Activated CD8-positive, alpha-beta T cell treated with anti-CD3 and anti-CD28 coated beads for 36 hours (primary cell): ENCODE results near the gene UBXN11. TPM values are rescaled to one million over a fixed set of nuclear protein-coding genes. Genes with fewer than 3 reads are reported as not detected.

Source experiments
- ATAC-seq: fragments of 200-7000 bp; cut with Tn5 transposase; one replicate; pipeline ENCODE4 v1.10.0; 2021; ENCODE audit warnings: mild to moderate bottlenecking, moderate library complexity
- CTCF ChIA-PET: fragments of 350-600 bp; sonication (Branson Sonifier 250); formaldehyde crosslinking; loops from one replicate; lab custom pipeline; 2021; ENCODE audit warnings: antibody characterized with exemption; lab: Charles Lee
- POLR2A ChIA-PET: fragments of 350-600 bp; sonication (Branson Sonifier 250); formaldehyde crosslinking; loops from one replicate; lab custom pipeline; 2021; ENCODE audit warnings: antibody characterized with exemption; lab: Charles Lee
- DNase-seq: peaks from one replicate; pipeline ENCODE4 v3.0.0-alpha.2; 2020
- H3K27ac Mint-ChIP-seq: one replicate; pipeline ENCODE4 v1.8.0; 2021; ENCODE audit warnings: mild to moderate bottlenecking, mixed read lengths
- H3K27me3 Mint-ChIP-seq: one replicate; pipeline ENCODE4 v1.8.0; 2021; ENCODE audit warnings: mixed read lengths
- H3K36me3 Mint-ChIP-seq: one replicate; pipeline ENCODE4 v1.8.0; 2021; ENCODE audit warnings: low read depth, mixed read lengths
- H3K4me1 Mint-ChIP-seq: one replicate; pipeline ENCODE4 v1.8.0; 2021; ENCODE audit warnings: low read depth, mixed read lengths
- H3K4me3 Mint-ChIP-seq: one replicate; pipeline ENCODE4 v1.8.0; 2021; ENCODE audit warnings: mild to moderate bottlenecking, moderate library complexity, mixed read lengths
- H3K9me3 Mint-ChIP-seq: one replicate; pipeline ENCODE4 v1.8.0; 2021; ENCODE audit warnings: mixed read lengths
- intact Hi-C: fragments of 100-400 bp; cut with micrococcal nuclease; formaldehyde crosslinking; loops from one replicate; pipeline ENCODE4 v1.10.0; 2022
- total RNA-seq, 2 experiments: library from RNA; stranded (reverse); gene quantifications; one replicate each; pipeline ENCODE4 v1.2.3, GENCODE V29; 2021
- TF ChIP-seq, protein P1 (sequence below): fragments of 200-600 bp; IDR thresholded peaks from one replicate; pipeline ENCODE4 v1.8.0; 2022; ENCODE audit warnings: antibody characterized with exemption, mild to moderate bottlenecking

UBXN11 gene
- total RNA-seq, 2 experiments from 2014 or later, result 24.9 to 26.0 TPM

GRCh38 chr1:26234644-26235370, 71.6 kb downstream of the UBXN11 start:
- peaks cover 27% of the 10 kb centered on the region for H3K4me1 Mint-ChIP-seq
- peak overlapping the region; percentile 92 for H3K27ac Mint-ChIP-seq
- peak overlapping the region; percentile 98 for H3K4me3 Mint-ChIP-seq
- H3K27me3 Mint-ChIP-seq, result no peaks in the 10 kb centered on the region
- CTCF ChIA-PET, result interaction anchor here (0.6 to 4.4 kb wide), 68 partner anchors 10 to 433 kb away, joined by 3 to 77 read pairs (median 4); partner anchors contain the start of genes C1orf232, CD52, DHDDS and HMGN2
- no peaks in the 10 kb centered on the region for H3K9me3 Mint-ChIP-seq
- POLR2A ChIA-PET, result interaction anchor here (0.6 to 2.1 kb wide), 9 partner anchors 9 to 340 kb away, joined by 3 to 6 read pairs (median 5); no protein-coding TSS in a partner anchor
- ATAC-seq (no peak), DNase-seq (peak; percentile 32)
- TF ChIP-seq, protein P1, sequence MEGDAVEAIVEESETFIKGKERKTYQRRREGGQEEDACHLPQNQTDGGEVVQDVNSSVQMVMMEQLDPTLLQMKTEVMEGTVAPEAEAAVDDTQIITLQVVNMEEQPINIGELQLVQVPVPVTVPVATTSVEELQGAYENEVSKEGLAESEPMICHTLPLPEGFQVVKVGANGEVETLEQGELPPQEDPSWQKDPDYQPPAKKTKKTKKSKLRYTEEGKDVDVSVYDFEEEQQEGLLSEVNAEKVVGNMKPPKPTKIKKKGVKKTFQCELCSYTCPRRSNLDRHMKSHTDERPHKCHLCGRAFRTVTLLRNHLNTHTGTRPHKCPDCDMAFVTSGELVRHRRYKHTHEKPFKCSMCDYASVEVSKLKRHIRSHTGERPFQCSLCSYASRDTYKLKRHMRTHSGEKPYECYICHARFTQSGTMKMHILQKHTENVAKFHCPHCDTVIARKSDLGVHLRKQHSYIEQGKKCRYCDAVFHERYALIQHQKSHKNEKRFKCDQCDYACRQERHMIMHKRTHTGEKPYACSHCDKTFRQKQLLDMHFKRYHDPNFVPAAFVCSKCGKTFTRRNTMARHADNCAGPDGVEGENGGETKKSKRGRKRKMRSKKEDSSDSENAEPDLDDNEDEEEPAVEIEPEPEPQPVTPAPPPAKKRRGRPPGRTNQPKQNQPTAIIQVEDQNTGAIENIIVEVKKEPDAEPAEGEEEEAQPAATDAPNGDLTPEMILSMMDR, result peak; percentile 41
- intact Hi-C loops, result loop anchor here (5.0 kb wide), 1 partner anchor 73 kb away; no protein-coding TSS in a partner anchor
- H3K36me3 Mint-ChIP-seq, result peaks cover 27% of the 10 kb centered on the region

GRCh38 chr1:26233903-26234643, 72.4 kb downstream of the UBXN11 start, which contains the start of gene CEP85:
Gene CEP85 (plus strand): TSS chr1:26234200. CDS start chr1:26239784, 5,584 bp downstream.
- intact Hi-C loops, result loop anchor here (5.0 kb wide), 1 partner anchor 72 kb away; no protein-coding TSS in a partner anchor
- H3K4me3 Mint-ChIP-seq, result peak within 1 kb of the TSS; percentile 98
- no peaks in the 10 kb centered on the region for H3K9me3 Mint-ChIP-seq
- ChIA-PET CTCF (interaction anchor here (0.6 to 4.4 kb wide), 68 partner anchors 9 to 263 kb away, joined by 3 to 77 read pairs (median 4); partner anchors contain the start of genes C1orf232, CD52, DHDDS and HMGN2), POLR2A (interaction anchor here (1.0 to 2.1 kb wide), 7 partner anchors 9 to 155 kb away, joined by 3 to 6 read pairs (median 5); no protein-coding TSS in a partner anchor)
- TF ChIP-seq, protein P1, result peak; percentile 26
- peaks cover 23% of the 10 kb centered on the region for H3K36me3 Mint-ChIP-seq
- H3K4me1 Mint-ChIP-seq, result peaks cover 27% of the 10 kb centered on the region
- peak within 1 kb of the TSS; percentile 92 for H3K27ac Mint-ChIP-seq
- DNase-seq, result peak; percentile 99
- H3K27me3 Mint-ChIP-seq, result no peaks in the 10 kb centered on the region
- peak; percentile 94 for ATAC-seq

Other genes starting within 250 kb of the UBXN11 start
- gene TRIM63, start 239.0 kb downstream of the UBXN11 start, total RNA-seq, result under 1 TPM in 1 of 2 experiments, not detected in 1; 0.18 TPM
- 10 to 100 TPM; 11.7 to 13.4 TPM for gene PDIK1L, start 194.8 kb downstream of the UBXN11 start, total RNA-seq
- not detected for gene FAM110D, start 147.6 kb downstream of the UBXN11 start, total RNA-seq
- not detected for gene C1orf232, start 137.7 kb downstream of the UBXN11 start, total RNA-seq
- gene ZNF593, start 136.7 kb downstream of the UBXN11 start, total RNA-seq, result 10 to 100 TPM; 40.9 to 41.1 TPM
- not detected for gene ZNF593OS, start 134.8 kb downstream of the UBXN11 start, total RNA-seq
- 1 to 10 TPM; 1.2 to 1.4 TPM for gene CNKSR1, start 129.1 kb downstream of the UBXN11 start, total RNA-seq
- gene CATSPER4, start 116.0 kb downstream of the UBXN11 start, total RNA-seq, result not detected
- gene CEP85, start 72.4 kb downstream of the UBXN11 start, total RNA-seq, result 10 to 100 TPM; 32.8 to 33.7 TPM
- 100 to 1,000 TPM; 309 to 316 TPM for gene SH3BGRL3, start 26.6 kb downstream of the UBXN11 start, total RNA-seq
- gene CD52, start 11.3 kb upstream of the UBXN11 start, total RNA-seq, result 100 to 1,000 TPM; 324 to 344 TPM
- 1 to 10 TPM; 4.5 to 6.4 TPM for gene CRYBG2, start 47.5 kb upstream of the UBXN11 start, total RNA-seq
- 1 to 10 TPM in 1 of 2 experiments, under 1 TPM in 1; 0.69 to 1.3 TPM for gene ZNF683, start 66.1 kb upstream of the UBXN11 start, total RNA-seq
- not detected for gene LIN28A, start 104.2 kb upstream of the UBXN11 start, total RNA-seq
- gene DHDDS, start 125.7 kb upstream of the UBXN11 start, total RNA-seq, result 10 to 100 TPM; 33.3 to 36.9 TPM
- gene HMGN2, start 165.8 kb upstream of the UBXN11 start, total RNA-seq, result 100 to 1,000 TPM; 837 to 872 TPM
- 100 to 1,000 TPM; 139 TPM for gene RPS6KA1, start 223.1 kb upstream of the UBXN11 start, total RNA-seq